GM23338 (cell line): Measurements from ENCODE around the gene COX5B. TPM values are rescaled to one million over a fixed set of nuclear protein-coding genes. Genes with fewer than 3 reads are reported as not detected.

ENCODE experiments used
- ATAC-seq: fragments of 200-7000 bp; cut with Tn5 transposase; 3 replicates; pipeline ENCODE4 v1.9.1; 2020
- DNase-seq: peaks from one replicate; pipeline ENCODE4 v3.0.0-alpha.2; 2015; ENCODE audit warnings: low spot score
- H2AFZ ChIP-seq: fragments of 200-600 bp; sonication (generic); 2 replicates; pipeline ENCODE4 v1.8.0; 2016; ENCODE audit warnings: antibody characterized with exemption, mild to moderate bottlenecking, moderate library complexity
- H3F3A ChIP-seq: fragments of 200-600 bp; sonication (generic); replicated peaks from 2 replicates; pipeline ENCODE4 v1.8.0; 2017; ENCODE audit warnings: antibody characterized with exemption, mixed run types, low read depth
- H3K27ac ChIP-seq: fragments of 200-600 bp; sonication (generic); 2 replicates; pipeline ENCODE4 v1.6.1; 2016; ENCODE audit warnings: low read depth
- H3K27me3 ChIP-seq: fragments of 200-600 bp; sonication (generic); 2 replicates; pipeline ENCODE4 v1.8.0; 2016; ENCODE audit warnings: mild to moderate bottlenecking, mixed run types, moderate library complexity; ENCODE audit not compliant: insufficient read depth
- H3K36me3 ChIP-seq: fragments of 200-600 bp; sonication (generic); 2 replicates; pipeline ENCODE4 v1.8.0; 2016; ENCODE audit warnings: mild to moderate bottlenecking; ENCODE audit not compliant: insufficient read depth
- H3K4me1 ChIP-seq: fragments of 200-600 bp; sonication (generic); 2 replicates; pipeline ENCODE4 v1.8.0; 2016; ENCODE audit warnings: mild to moderate bottlenecking, moderate library complexity; ENCODE audit not compliant: insufficient read depth
- H3K4me2 ChIP-seq: fragments of 200-600 bp; sonication (generic); 2 replicates; pipeline ENCODE4 v1.7.1; 2017; ENCODE audit warnings: mixed run types
- H3K4me3 ChIP-seq: fragments of 200-600 bp; sonication (generic); 2 replicates; pipeline ENCODE4 v1.6.1; 2016; ENCODE audit warnings: mixed run types
- H3K79me2 ChIP-seq: fragments of 200-600 bp; sonication (generic); replicated peaks from 2 replicates; pipeline ENCODE4 v1.8.0; 2017; ENCODE audit warnings: mild to moderate bottlenecking; ENCODE audit not compliant: insufficient read depth
- H3K9me2 ChIP-seq: fragments of 200-600 bp; sonication (generic); 2 replicates; pipeline ENCODE4 v1.8.0; 2017; ENCODE audit not compliant: insufficient read depth
- H4K20me1 ChIP-seq: fragments of 200-600 bp; sonication (generic); replicated peaks from 2 replicates; pipeline ENCODE4 v1.8.0; 2017; ENCODE audit warnings: mild to moderate bottlenecking; ENCODE audit not compliant: insufficient read depth
- H3K27ac Mint-ChIP-seq: 2 replicates; pipeline ENCODE4 v1.8.0; 2020; ENCODE audit warnings: inconsistent platforms, mild to moderate bottlenecking, moderate library complexity, mixed read lengths
- H3K27me3 Mint-ChIP-seq: 3 replicates; pipeline ENCODE4 v1.8.0; 2022; ENCODE audit warnings: low read depth, mild to moderate bottlenecking, moderate library complexity, mixed read lengths, inconsistent platforms; ENCODE audit not compliant: insufficient read depth, poor library complexity
- H3K36me3 Mint-ChIP-seq: 3 replicates; pipeline ENCODE4 v1.8.0; 2021; ENCODE audit warnings: low read depth, mild to moderate bottlenecking, inconsistent platforms, moderate library complexity, mixed read lengths
- H3K4me1 Mint-ChIP-seq: 3 replicates; pipeline ENCODE4 v1.8.0; 2020; ENCODE audit warnings: mild to moderate bottlenecking, inconsistent platforms, mixed read lengths
- H3K4me3 Mint-ChIP-seq: 3 replicates; pipeline ENCODE4 v1.8.0; 2021; ENCODE audit warnings: moderate library complexity, mild to moderate bottlenecking, inconsistent platforms, mixed read lengths
- H3K9me3 Mint-ChIP-seq: 3 replicates; pipeline ENCODE4 v1.8.0; 2020; ENCODE audit warnings: moderate library complexity, mild to moderate bottlenecking, inconsistent platforms, mixed read lengths
- CTCF ChIP-seq, 2 experiments: fragments of 200-600 bp in 1 of 2; sonication (generic) in 1 of 2; conservative IDR thresholded peaks; 2 replicates each; pipeline versions ENCODE4 v1.5.1 to v1.6.1; 2016 to 2017; ENCODE audit warnings: antibody characterized with exemption in 2 of 2, low read depth in 2 of 2, mild to moderate bottlenecking in 2 of 2, moderate library complexity in 1 of 2
- ETS1 ChIP-seq: IDR thresholded peaks from 2 replicates; pipeline ENCODE4 v1.6.1; 2016; ENCODE audit warnings: antibody characterized with exemption
- EZH2 ChIP-seq: fragments of 200-600 bp; sonication (generic); IDR thresholded peaks from one replicate; pipeline ENCODE4 v1.8.0; 2017; ENCODE audit warnings: antibody characterized with exemption, mild to moderate bottlenecking, low read depth; ENCODE audit not compliant: unreplicated experiment
- JUNB ChIP-seq: IDR thresholded peaks from one replicate; pipeline ENCODE4 v1.6.1; 2016; ENCODE audit warnings: antibody characterized with exemption; ENCODE audit not compliant: unreplicated experiment
- POLR2AphosphoS5 ChIP-seq: IDR thresholded peaks from 2 replicates; pipeline ENCODE4 v1.6.1; 2016; ENCODE audit warnings: antibody characterized with exemption, low read depth
- STAT1 ChIP-seq: IDR thresholded peaks from one replicate; pipeline ENCODE4 v1.6.1; 2016; ENCODE audit warnings: antibody characterized with exemption; ENCODE audit not compliant: unreplicated experiment
- ZNF114 ChIP-seq: fragments of 250-450 bp; sonication (Bioruptor Pico); IDR thresholded peaks from 2 replicates; pipeline ENCODE4 v1.5.0; 2020; ENCODE audit warnings: mild to moderate bottlenecking, moderate library complexity
- ZNF331 ChIP-seq: fragments of 250-450 bp; sonication (Bioruptor Pico); IDR thresholded peaks from 2 replicates; pipeline ENCODE4 v1.5.0; 2020; ENCODE audit warnings: low read depth, mild to moderate bottlenecking, moderate library complexity
- ZNF462 ChIP-seq: fragments of 250-450 bp; sonication (Bioruptor Pico); IDR thresholded peaks from 2 replicates; pipeline ENCODE4 v1.5.0; 2020; ENCODE audit warnings: mild to moderate bottlenecking, moderate library complexity
- polyA plus RNA-seq: library from polyadenylated mRNA; unstranded; fragments of >200 nt; fragmentation: Nextera tagmentation; extraction: Ambion mirVana; gene quantifications from 2 replicates; pipeline ENCODE4 v1.2.1, GENCODE V29; 2016
- total RNA-seq: library from RNA; depleted of rRNA; stranded (reverse); fragments of >200 nt; shearing (Covaris generic); gene quantifications from 2 replicates; pipeline ENCODE4 v1.2.3, GENCODE V29; 2014

Gene COX5B
- total and polyA plus RNA-seq, 2 experiments from 2014 or later = 260 to 666 TPM

GRCh38 chr2:97657986-97658690 lies 12.3 kb downstream of the COX5B start (continued):
- no peak for TF ChIP-seq ZNF462
- TF ChIP-seq ETS1 = no peak

GRCh38 chr2:97658691-97659157 lies 12.9 kb downstream of the COX5B start:
- Histone ChIP-seq H3K79me2 (peaks cover 22% of the 10 kb centered on the region), H4K20me1 (peaks cover 10% of the 10 kb centered on the region; the same call in 1 of the 2 replicates), H3K27ac (no peak overlapping the region), H3K4me1 (peaks cover 11% of the 10 kb centered on the region), H3K36me3 (no peaks in the 10 kb centered on the region), H3F3A (peaks cover 6% of the 10 kb centered on the region; the same call in 1 of the 2 replicates), H3K9me2 (no peaks in the 10 kb centered on the region), H3K4me3 (no peak overlapping the region), H3K27me3 (no peaks in the 10 kb centered on the region), H2AFZ (no peak overlapping the region), H3K4me2 (no peak overlapping the region)
- DNase-seq = no peak
- ATAC-seq = no peak
- H3K27ac Mint-ChIP-seq = no peak overlapping the region
- H3K36me3 Mint-ChIP-seq = peaks cover 43% of the 10 kb centered on the region
- TF ChIP-seq ZNF114 (CRISPR knock-in tag) = no peak
- TF ChIP-seq EZH2 = no peak
- no peak for TF ChIP-seq CTCF (conservative IDR thresholded peaks at IDR 0.05; ENCODE audit: low read depth in 2 of 2)
- TF ChIP-seq JUNB = no peak
- TF ChIP-seq STAT1 = no peak
- no peak for TF ChIP-seq POLR2AphosphoS5
- no peak for TF ChIP-seq ZNF331 (CRISPR knock-in tag)
- no peak for TF ChIP-seq ETS1
- H3K4me3 Mint-ChIP-seq = no peak overlapping the region
- peaks cover 10% of the 10 kb centered on the region; the same call in 1 of the 3 replicates for H3K9me3 Mint-ChIP-seq
- peaks cover 4% of the 10 kb centered on the region for H3K27me3 Mint-ChIP-seq
- peaks cover 19% of the 10 kb centered on the region for H3K4me1 Mint-ChIP-seq
